Stimulated activated CD4-positive, alpha-beta T cell treated with anti-CD3 and anti-CD28 coated beads, Interleukin-4, amount 100 ng/mL, for 48 hours (primary cell): ENCODE data around the gene LDLRAD3.

Experiments used
- DNase-seq, 2 donors: peaks; one replicate each; pipeline ENCODE4 v3.0.0-alpha.2; 2020; ENCODE audit warnings: low read depth in 2 of 2

Gene LDLRAD3

GRCh38 chr11:36211761-36212430 is 268.0 kb downstream of the LDLRAD3 start:
- no peak for DNase-seq

GRCh38 chr11:36212564-36213392 is 268.9 kb downstream of the LDLRAD3 start:
- no peak for DNase-seq

- DNase-seq = no peak
These were observed 269.6 kb downstream of the LDLRAD3 start for GRCh38 chr11:36213393-36213840.

- DNase-seq = no peak
These were observed 270.6 kb downstream of the LDLRAD3 start for GRCh38 chr11:36214480-36214879.

- DNase-seq = no peak
These were observed 271.3 kb downstream of the LDLRAD3 start for GRCh38 chr11:36214976-36215692.

GRCh38 chr11:36215693-36216060 is 271.8 kb downstream of the LDLRAD3 start:
- DNase-seq = no peak

- no peak for DNase-seq
These were observed 272.3 kb downstream of the LDLRAD3 start for GRCh38 chr11:36216061-36216615.

GRCh38 chr11:36218283-36218921 is 274.5 kb downstream of the LDLRAD3 start:
- DNase-seq = no peak

GRCh38 chr11:36219996-36220395 is 276.1 kb downstream of the LDLRAD3 start:
- no peak for DNase-seq

GRCh38 chr11:36222831-36223635 is 279.2 kb downstream of the LDLRAD3 start:
- DNase-seq = no peak

- no peak for DNase-seq
These were observed 280.5 kb downstream of the LDLRAD3 start for GRCh38 chr11:36224209-36224882.

- no peak for DNase-seq
These were observed 283.2 kb downstream of the LDLRAD3 start for GRCh38 chr11:36227044-36227443.

GRCh38 chr11:36228689-36229088 is 284.8 kb downstream of the LDLRAD3 start:
- no peak for DNase-seq

GRCh38 chr11:36229091-36229705 is 285.3 kb downstream of the LDLRAD3 start:
- DNase-seq = no peak

- no peak for DNase-seq
These were observed 287.2 kb downstream of the LDLRAD3 start for GRCh38 chr11:36230779-36231699.

- no peak for DNase-seq
These were observed 289.3 kb downstream of the LDLRAD3 start for GRCh38 chr11:36233204-36233603.

- no peak for DNase-seq
These were observed 291.0 kb downstream of the LDLRAD3 start for GRCh38 chr11:36234825-36235224.

GRCh38 chr11:36235750-36236149 is 291.9 kb downstream of the LDLRAD3 start:
- no peak for DNase-seq

GRCh38 chr11:36237391-36237790 is 293.5 kb downstream of the LDLRAD3 start:
- no peak for DNase-seq
